Brain microvascular endothelial cell (primary cell): Measurements from ENCODE around the gene TRIM4.
"Not testable (repeated sequence)": the region's sequence is repeated elsewhere in the genome, so short reads cannot be mapped to it uniquely, and the experiment has no call there.

Source experiments
- DNase-seq: peaks from one replicate; pipeline ENCODE4 v3.0.0-alpha.2; 2020
- H3K27ac ChIP-seq: fragments of 250-450 bp; sonication (Bioruptor Pico); 2 replicates; pipeline ENCODE4 v1.5.1; 2020; ENCODE audit warnings: mild to moderate bottlenecking, moderate library complexity
- H3K27me3 ChIP-seq: fragments of 250-450 bp; sonication (Bioruptor Pico); replicated peaks from 2 replicates; pipeline ENCODE4 v1.5.1; 2020; ENCODE audit warnings: mild to moderate bottlenecking
- H3K36me3 ChIP-seq: fragments of 250-450 bp; sonication (Bioruptor Pico); replicated peaks from 2 replicates; pipeline ENCODE4 v1.5.1; 2020; ENCODE audit warnings: mild to moderate bottlenecking
- H3K4me3 ChIP-seq: 2 replicates; pipeline ENCODE4 v1.5.1; 2011; ENCODE audit warnings: low read depth, mild to moderate bottlenecking, control low read depth, low read length, moderate library complexity
- in situ Hi-C: cut with HindIII; loops from 2 replicates; pipeline ENCODE4 v1.10.0; 2017; ENCODE audit warnings: low sequenced_read_pairs, low pct_ligation_motif_present
- TF ChIP-seq, protein P1 (sequence below): IDR thresholded peaks from 2 replicates; pipeline ENCODE4 v1.5.1; 2011; ENCODE audit warnings: low read depth, mild to moderate bottlenecking, moderate library complexity, low read length, control low read depth, inconsistent platforms; ENCODE audit errors: missing control alignments

Gene TRIM4

DNA sequence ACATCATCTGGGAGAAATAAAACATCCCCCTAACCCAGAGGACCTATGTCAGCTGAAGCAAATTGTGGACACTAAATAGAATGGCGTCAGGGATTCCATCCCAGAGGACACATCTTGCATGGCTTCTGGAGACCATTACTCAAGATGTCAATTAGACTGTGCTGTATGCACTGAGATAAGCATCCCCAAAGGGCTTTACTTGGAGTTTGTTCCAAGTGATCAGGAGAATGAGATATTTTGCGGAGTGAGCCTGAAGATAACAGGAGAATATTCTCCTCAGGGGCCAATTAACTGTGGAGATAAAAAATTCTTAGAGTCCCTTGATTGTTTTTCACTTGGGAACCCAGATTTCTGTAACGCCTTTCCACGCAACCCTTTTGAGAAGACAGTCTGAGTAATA lies 38.0 kb downstream of the TRIM4 start:
- Histone ChIP-seq H3K27ac (no peak overlapping the region), H3K4me3 (no peak overlapping the region), H3K36me3 (no peaks in the 10 kb centered on the region), H3K27me3 (no peaks in the 10 kb centered on the region)
- no peak for DNase-seq
- TF ChIP-seq, protein P1, sequence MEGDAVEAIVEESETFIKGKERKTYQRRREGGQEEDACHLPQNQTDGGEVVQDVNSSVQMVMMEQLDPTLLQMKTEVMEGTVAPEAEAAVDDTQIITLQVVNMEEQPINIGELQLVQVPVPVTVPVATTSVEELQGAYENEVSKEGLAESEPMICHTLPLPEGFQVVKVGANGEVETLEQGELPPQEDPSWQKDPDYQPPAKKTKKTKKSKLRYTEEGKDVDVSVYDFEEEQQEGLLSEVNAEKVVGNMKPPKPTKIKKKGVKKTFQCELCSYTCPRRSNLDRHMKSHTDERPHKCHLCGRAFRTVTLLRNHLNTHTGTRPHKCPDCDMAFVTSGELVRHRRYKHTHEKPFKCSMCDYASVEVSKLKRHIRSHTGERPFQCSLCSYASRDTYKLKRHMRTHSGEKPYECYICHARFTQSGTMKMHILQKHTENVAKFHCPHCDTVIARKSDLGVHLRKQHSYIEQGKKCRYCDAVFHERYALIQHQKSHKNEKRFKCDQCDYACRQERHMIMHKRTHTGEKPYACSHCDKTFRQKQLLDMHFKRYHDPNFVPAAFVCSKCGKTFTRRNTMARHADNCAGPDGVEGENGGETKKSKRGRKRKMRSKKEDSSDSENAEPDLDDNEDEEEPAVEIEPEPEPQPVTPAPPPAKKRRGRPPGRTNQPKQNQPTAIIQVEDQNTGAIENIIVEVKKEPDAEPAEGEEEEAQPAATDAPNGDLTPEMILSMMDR: no peak
- in situ Hi-C loops: no loop called here

DNA sequence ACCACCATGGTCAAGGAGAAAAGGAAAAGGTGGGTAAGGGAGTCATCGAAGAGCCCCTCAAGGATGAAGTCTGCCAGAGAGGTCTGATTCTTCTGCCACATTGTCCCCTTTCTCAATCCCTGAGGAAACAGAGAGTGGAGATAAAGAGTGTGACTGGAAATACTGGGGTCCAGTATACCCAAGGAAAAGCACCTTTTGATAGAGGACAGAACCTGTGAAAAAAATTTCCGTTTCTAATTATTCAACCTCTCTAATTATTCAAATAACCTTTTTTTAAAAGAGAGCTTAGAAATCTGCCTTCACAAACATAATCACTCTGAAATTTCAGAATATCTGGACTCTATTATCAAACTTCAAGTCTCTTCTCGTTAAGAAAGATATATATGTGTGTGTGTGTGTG lies 42.4 kb downstream of the TRIM4 start, which contains the start of gene OR2AE1:
OR2AE1 (minus strand) TSS at position 101 of the 400 bp plus-strand sequence; CDS start at position 101, 0 bp downstream.
- Histone ChIP-seq H3K4me3 (no peak within 1 kb of the TSS), H3K27me3 (no peaks in the 10 kb centered on the region), H3K36me3 (no peaks in the 10 kb centered on the region), H3K27ac (no peak within 1 kb of the TSS)
- DNase-seq: no peak
- in situ Hi-C loops: no loop called here
- TF ChIP-seq, protein P1: no peak

DNA sequence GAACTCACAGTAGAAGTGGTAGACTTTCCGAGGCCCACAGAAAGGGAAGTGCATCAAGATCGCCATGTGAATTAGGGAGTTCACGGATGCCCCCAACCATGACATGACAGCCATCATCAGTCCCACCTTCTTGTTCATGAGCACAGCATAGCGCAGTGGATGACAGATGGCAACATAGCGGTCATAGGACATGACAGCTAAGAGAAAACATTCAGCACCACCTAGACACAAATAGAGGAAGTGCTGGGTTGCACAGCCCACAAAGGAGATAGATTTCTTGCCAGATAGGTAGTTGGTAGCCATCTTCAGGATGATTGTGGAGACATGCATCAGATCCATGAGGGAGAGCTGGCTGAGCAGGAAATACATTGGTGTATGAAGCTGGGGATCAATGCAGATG lies 42.8 kb downstream of the TRIM4 start:
- no peaks in the 10 kb centered on the region for H3K27me3 ChIP-seq
- no peak for DNase-seq
- no peak overlapping the region for H3K4me3 ChIP-seq
- no peaks in the 10 kb centered on the region for H3K36me3 ChIP-seq
- in situ Hi-C loops: no loop called here
- H3K27ac ChIP-seq: no peak overlapping the region
- TF ChIP-seq, protein P1: no peak

DNA sequence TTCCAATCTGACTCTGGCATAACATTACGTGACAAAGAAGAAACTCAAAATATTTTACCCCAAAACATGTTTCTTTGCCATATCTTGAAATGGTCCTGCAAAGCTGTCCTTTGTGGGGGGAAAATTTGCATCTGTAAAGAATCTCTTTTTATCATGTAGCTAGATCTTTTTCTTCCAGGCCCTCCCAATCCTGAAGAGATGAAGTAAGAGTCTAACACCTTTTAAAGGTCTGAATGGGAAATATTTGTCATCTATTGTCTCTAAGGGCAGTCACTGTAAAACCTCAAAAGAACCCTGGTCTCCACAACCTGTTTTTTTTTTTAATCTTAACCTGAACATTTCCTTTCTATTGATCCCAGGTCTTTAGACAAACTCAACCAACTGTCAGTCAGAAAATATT lies 51.1 kb downstream of the TRIM4 start:
- Histone ChIP-seq H3K36me3 (no peaks in the 10 kb centered on the region), H3K27me3 (no peaks in the 10 kb centered on the region), H3K4me3 (no peak overlapping the region), H3K27ac (no peak overlapping the region)
- TF ChIP-seq, protein P1: no peak
- in situ Hi-C loops: no loop called here
- no peak for DNase-seq

DNA sequence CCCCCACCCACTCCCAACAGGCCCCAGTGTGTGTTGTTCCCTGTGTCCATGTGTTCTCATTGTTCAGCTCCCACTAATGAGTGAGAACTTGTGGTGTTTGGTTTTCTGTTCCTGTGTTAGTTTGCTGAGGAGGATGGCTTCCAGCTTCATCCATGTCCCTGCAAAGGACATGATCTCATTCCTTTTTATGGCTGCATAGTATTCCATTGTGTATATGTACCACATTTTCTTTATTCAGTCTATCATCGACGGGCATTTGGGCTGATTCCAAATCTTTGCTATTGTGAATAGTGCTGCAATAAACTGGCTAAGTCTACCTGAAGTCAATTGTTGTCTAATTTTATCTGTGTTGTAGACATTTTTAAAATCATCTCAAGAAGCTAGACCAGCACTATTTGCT lies 51.9 kb downstream of the TRIM4 start:
- H3K36me3 ChIP-seq, H3K27ac ChIP-seq, H3K4me3 ChIP-seq, in situ Hi-C loops, H3K27me3 ChIP-seq, DNase-seq: not testable (repeated sequence)

DNA sequence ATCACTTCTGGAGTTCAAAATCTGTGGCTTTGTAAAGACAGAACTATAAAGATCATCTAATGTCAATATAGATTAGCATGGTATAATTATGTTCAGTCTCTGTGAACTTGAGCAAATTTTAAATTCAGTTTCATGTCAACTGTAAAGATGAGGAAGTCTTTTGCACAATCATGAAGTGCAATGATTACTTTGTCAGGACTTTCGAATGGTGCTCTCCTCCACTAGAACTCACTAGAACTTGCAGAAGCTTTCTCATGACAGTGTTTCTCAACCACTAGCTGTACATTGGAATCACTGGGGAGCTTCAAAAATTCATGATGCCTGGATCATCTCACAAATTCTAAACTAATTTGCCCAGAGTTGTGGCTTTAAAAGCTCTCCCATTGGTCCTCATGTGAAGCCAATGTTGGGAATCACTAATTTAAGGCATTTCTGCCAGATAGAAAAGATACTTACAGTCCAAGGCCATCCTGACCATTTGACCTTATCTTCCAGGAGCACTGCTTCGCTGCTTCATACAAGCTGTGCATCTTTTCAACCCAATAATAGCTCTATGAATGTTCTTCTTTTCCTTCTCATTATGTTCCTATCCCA lies 55.4 kb downstream of the TRIM4 start:
- Histone ChIP-seq H3K4me3 (no peak overlapping the region), H3K27me3 (no peaks in the 10 kb centered on the region), H3K36me3 (no peaks in the 10 kb centered on the region), H3K27ac (no peak overlapping the region)
- TF ChIP-seq, protein P1: no peak
- in situ Hi-C loops: no loop called here
- DNase-seq: peak; percentile 4
